NCI-H524 (cell line): ENCODE measurements around the gene IFNA1.
"Not testable (repeated sequence)": the region's sequence is repeated elsewhere in the genome, so short reads cannot be mapped to it uniquely, and the experiment has no call there.

Experiments used
- DNase-seq, 2 experiments: peaks; one replicate each; lab custom pipeline; 2025; lab: John Stamatoyannopoulos, UW

The IFNA1 gene

DNA sequence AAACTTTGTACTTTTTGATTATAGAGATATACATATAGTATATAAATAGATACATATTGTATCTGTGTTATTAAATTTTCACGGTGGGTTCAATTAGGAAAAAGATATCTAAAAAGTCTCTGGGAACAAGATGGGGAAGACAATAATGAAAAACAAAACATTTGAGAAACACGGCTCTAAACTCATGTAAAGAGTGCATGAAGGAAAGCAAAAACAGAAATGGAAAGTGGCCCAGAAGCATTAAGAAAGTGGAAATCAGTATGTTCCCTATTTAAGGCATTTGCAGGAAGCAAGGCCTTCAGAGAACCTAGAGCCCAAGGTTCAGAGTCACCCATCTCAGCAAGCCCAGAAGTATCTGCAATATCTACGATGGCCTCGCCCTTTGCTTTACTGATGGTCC lies at the start of gene IFNA1:
Gene IFNA1, plus strand, starts transcription at position 301 of the 400 bp plus-strand sequence. Its CDS starts 69 bp downstream, at position 370.
- no peak for DNase-seq

DNA sequence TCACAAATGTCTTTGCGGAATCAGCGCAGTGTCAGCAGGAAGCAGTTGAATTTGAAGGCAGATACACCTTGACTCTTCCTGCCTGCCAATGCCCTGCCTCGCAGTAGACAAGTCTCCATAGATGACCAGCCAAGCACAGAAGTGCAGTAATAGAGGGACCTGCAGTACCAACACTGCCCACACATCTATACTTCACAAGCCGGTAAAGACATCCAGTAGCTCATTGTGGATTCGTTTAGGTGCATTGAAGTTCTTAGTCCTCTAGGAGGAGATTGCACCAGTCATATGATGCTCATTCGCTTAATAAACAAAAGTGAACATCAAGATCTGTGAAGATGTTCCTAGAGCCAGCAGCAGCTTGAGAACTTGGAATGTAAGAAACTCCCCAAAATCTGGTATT lies 48.0 kb upstream of the IFNA1 start:
- no peak for DNase-seq

DNA sequence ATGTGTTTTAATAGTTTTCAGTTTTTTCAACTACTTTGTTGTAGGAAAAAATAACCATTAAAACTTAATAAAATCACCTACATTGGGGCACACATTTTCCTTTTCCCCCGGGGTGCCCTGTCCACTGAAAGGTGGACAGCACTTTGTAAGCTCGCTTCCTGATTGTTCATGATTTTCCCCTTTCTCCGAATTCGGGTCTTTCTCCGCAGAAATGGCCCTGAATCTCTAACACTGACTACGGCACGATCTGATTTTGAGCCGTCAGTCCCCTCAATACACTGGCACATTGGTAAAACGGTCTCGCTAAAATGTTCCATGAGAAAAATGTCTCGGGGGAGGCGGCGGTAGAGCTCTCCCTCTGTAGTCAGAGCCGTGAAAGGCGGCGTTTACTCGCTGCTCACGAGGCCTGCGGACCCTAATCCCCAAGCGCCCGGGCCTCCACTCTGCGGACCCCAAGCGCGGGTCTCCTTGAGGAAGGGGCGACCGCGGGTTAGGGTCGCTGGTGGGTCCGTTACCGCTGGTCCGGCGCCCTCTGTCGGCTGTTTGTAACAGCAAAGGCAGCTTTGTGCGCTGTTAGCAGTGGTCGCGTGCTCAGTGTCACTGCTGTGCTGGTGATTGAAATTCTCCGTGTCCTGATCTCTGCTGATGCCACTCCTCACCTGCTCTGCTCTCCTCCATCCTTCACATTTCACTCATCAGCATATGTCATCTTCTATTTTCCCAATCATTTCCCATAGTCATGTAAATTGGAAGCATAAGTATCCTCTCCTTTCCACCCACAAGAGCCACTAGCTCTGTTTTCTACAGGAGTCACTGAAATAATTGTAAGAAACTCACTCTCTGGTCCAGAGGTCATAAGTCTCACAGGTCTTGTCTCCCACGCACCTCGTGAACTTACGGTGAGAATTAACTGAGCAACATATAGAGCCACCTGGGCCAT lies 44.2 kb upstream of the IFNA1 start:
- DNase-seq = peak; percentile 68 to 71

DNA sequence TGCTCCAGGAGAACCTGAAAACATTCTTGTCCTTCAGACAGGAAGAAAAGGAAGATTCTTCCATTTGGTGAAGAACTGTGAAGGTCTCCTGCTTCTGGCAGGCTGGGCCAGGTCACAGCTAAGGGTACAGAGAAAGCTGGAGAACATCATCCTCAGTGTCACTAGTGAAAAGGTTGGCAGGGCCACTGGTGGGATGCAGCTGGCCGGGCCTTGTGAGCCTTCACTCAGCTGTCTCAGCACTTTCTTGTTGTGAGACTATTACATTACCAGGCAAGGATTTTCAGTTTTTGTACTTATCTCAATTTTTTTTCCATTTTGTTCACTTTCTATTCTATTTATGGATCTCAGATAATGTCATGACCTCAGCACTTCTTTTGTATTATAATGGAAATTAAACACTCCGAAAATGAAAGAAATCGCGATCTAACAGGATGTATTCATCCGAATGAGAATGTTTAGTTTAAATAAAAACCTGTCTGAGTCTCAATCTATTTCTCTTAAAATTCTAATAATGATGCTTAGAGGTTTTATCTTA lies 41.2 kb upstream of the IFNA1 start:
- DNase-seq = no peak

DNA sequence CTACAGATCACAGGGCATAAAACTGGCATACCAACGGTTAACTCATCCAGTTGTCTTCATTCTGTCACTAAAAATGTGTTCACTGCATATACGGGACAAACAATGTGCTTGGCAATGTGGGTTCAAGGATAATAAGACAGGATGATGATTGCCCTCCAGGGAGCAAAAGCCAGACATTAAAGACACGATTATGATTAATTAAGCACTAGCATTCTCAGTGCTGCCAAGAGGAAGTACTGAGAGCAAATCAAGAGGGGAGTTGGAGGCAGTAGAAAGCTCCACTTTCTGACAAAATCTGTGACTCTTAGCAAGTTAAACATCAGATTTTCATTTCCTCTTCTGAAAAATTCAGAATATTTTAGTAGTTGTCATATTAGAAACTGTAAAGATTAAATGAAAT lies 40.3 kb upstream of the IFNA1 start:
- DNase-seq = no peak

DNA sequence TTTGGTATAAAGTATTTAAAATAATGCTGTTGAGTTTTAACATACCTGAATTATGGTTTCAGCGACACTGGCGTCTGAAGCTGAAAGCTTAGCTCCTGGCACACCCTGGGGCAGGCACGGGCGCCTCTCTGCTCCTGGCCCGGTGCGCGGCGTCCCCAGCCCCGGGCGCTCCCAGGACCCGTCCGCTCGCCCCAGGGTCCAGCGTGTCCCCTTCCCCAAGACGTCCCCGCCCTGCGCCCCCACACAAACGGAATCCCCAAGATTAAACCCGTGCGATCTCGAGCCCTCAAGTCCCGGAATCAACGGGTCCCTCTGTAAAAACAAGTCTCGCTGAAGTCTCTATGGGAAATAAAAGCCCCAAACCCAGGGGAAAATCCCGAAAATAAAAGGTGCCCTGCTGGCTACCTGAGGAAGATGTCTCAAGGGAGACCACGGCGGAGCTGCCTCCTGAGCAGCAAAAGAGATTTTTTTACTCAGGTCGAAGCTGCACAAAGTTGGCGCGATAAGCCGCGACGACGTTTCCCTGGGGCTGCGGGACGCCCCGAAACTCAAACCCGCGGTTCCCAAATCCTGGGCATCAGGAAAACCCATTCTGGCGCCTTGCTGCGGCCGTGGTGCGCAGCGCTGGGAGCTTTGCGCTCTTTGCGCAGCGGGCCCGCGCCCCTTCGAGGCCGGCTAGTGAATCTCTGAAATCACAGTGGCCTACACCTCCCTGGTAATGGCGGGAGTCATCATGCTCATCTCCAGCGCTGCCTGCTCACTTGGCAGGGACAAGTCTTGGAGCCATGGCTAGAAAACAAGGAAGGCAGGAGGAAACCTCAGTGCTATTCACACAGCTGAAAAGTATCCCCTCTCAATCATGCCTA lies 37.6 kb upstream of the IFNA1 start:
- no peak for DNase-seq

DNA sequence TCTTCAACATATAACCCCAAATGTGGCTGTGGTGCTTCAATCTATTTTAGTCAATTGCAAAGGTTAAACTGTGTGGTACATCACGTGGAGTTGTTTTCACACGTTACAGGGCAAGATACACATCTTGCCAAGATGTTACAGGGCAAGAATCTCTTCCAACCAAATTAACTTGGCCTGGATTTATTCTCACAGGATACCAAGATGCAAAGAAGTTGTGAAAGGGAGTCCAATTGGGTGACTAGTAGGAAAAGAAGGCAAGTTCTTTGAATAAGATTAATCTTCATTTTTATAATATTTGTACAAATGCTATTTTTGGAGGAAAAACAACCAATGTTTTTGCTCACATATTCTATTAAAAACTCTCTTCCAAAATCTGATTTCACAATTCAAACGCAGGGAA lies 36.1 kb upstream of the IFNA1 start:
- DNase-seq = no peak

DNA sequence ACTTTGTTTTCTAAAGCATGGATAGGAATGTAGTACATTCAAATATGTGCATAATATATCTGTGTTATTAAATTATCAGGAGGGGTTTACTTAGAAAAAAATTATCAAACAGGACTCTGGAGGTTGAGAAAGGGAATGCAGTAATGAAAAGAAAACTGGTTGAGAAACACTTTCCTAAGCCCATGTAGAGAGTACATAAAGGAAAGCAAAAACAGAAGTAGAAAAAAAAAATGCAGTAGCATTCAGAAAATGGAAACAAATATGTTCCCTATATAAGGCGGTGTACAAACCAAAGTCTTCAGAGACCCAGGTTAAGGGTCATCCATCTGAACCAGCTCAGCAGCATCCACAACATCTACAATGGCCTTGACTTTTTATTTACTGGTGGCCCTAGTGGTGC lies 31.4 kb upstream of the IFNA1 start, which contains the start of gene IFNA8:
Gene IFNA8, plus strand, starts transcription at position 301 of the 400 bp plus-strand sequence. Its CDS starts 60 bp downstream, at position 361.
- DNase-seq = no peak

DNA sequence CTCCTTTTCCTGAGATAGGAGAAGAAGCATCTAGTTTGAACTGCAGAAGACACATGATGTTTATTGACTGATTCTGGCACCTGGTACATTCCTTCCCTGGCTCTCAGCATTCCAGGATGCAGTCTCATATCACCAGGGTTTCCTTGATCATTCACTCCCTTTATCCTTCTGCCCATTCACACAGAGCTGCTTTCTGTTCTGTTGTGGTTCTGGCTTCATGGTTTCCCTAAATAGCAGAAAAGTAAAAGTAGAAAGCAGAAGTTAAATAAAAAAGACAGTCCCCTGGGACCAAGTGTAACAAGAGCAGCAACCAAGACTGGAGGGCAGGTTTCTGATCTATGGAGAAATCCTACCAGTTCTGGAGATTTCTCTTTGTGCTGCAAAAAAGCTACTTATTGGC lies 28.1 kb upstream of the IFNA1 start:
- no peak for DNase-seq

DNA sequence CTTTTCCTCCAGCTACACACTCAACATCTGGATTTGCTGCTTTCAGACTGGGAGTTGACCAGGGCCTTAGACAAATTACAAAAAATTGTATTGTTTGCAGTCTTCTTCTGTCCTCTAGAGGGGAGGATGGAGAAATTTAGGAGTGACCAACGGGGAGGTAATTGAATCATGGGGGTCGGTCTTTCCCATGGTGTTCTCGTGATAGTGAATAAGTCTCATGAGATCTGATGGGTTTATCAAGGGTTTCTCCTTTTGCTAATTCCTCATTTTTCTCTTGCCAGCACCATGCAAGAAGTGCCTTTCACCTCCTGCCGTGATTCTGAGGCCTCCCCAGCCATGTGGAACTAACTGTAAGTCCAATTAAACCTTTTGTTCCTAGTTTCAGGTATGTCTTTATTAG lies 27.1 kb upstream of the IFNA1 start:
- DNase-seq = no peak

DNA sequence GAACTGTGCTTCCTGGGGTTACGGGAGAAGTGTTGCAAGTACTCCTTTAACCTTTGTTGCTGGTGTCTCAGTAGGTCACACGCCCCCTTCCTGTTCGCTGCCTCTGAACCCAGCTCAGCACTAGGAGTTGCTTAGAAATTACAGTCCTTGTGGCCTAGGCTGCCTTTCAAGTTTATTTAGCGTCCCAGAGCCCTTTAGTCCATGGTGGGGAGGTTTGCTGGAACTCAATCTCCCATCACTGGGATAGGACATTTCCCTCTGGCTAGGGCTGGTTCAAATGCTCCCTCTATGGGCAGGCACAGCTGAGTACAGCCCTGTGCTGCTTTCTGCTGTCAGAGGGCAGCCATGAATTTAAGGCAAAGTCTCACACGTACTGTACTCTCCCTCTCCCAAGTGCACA lies 26.6 kb upstream of the IFNA1 start:
- no peak for DNase-seq

DNA sequence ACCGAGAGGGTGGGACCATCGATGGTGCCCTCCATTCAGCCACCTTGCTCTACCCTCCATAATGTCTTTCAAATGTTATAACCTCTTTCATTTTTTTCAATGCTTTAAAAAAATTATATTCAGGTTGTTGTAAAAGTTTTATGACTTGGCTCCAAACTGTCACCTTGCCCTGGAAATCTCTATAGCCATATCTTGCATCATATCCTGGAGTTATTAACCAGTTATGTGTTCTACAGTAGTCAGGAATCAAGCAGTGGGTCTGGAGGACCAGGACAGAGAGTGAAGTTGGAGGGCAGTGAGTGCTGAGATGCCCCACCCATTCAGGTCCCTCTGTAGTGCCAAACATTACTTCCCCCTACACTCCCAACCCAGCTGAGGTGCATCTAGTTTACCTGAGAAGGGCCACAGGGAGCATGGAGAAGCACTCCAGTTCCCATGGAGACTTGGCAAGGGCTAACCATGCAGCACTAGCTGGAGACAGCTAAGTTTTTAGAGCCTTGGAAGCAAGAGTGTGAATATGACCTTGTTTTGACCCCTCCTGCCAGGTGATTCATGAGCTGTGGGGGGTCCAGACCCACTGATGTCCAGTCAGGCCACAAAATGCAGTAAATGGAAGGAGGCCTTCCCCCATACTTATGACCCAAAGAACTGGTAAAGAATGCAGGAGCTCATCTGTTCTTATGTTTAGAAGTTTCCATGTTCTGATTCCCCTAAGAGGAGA lies 25.9 kb upstream of the IFNA1 start:
- no peak for DNase-seq

DNA sequence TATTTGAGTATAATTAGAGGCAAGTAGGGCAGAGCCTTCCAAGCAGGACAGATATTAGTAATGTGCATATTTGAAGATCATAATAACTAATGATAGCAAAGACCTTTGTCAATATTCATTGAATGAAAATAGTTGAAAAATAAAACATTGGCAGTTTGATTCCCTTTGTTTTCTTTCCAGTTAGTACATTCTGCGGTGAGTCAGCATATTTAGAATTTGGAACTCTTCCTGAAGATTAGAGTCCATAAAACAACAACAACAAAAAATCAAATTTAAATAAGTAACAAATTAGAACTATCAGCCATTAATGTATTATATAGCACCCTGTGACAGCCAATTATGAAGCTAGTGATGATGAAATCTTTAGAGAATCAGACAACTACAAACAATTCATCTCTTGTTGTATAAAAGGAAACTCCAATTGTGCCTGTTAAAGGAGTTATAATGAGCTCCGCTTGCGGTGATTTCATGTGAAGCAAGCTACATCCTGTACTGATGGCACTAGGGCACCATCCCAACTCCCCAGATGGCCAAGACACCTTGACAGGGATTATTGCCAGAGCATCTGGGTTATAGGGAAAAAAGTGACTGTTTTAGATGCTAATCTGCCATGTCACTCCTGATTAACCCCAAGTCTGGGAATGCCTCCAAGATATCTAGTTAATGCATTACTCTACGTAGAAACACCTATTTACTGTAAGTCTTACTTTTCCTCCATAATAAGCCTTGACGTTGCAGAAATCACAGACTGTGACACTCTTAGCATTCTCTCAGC lies 24.6 kb upstream of the IFNA1 start:
- DNase-seq = peak; percentile 95 to 97

DNA sequence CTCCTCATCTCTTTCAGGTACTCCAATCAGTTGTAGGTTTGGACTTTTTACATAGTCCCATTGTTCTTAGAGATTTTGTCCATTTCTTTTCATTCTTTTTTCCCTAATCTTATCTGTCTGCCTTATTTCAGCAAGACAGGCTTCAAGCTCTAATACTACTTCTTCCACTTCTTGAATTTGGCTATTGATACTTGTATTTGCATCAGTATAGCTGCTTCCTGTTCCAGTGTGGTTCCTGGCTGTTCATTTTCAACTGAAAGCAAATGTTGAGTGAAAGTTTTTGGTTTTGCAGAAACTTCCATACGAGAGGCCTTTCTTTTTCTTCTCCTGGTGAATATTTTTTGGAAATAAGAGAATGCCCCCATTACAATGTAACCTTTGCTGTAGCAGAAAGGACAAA lies 12.0 kb upstream of the IFNA1 start:
- DNase-seq = no peak

DNA sequence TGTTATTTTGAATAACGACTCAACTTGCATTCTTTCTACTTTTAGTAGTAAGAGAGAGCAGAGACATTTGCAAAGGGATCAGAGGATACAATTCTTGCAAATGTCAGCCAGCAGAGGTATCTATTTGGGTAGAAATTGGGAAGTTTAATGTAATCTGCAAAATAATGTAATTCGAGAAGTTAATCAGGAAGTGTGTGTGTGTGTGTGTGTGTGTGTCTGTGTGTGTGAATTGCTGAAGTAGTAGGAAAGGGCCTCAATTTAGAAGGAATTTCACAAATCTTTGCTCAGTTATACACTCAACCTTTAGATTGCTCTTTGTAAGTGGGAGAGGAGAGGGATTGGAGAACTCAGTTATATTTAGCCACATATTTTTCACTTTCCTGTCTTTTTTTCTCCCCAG lies 11.0 kb upstream of the IFNA1 start:
- no peak for DNase-seq

DNA sequence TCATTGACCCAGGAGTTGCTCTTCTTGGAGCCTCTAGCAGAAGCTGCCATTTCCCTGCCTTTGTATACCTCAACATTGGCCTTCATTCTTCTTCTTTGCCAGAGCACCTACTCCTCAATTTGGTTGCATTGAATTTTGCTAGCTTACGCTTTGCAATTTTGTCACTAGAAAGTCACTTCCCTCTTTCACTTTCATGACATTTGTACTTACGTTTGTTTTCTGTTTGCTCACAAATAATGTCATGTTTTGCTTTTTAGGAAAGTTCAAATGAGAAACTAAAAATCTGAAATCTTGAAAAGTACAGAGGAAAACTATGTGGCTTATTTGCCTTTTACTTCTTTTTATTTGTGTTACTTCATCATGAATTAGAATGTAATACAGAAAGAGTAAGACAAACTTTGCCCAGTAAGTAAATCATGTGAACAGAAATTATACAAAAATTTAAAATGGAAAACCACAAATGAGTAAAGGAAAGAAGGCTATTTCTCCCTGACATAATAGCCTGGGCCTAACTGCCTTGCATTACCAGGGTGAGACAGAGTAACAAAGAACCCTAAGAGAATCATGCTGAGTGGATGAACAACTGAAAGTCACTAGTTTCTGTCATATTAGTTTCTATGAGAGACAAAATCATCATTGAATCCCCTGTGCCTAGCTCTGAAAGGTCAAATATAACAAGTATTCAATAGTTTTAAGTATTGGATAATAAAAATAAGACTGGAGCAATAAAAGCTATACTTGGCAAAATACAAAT lies 7.4 kb upstream of the IFNA1 start:
- DNase-seq = no peak

DNA sequence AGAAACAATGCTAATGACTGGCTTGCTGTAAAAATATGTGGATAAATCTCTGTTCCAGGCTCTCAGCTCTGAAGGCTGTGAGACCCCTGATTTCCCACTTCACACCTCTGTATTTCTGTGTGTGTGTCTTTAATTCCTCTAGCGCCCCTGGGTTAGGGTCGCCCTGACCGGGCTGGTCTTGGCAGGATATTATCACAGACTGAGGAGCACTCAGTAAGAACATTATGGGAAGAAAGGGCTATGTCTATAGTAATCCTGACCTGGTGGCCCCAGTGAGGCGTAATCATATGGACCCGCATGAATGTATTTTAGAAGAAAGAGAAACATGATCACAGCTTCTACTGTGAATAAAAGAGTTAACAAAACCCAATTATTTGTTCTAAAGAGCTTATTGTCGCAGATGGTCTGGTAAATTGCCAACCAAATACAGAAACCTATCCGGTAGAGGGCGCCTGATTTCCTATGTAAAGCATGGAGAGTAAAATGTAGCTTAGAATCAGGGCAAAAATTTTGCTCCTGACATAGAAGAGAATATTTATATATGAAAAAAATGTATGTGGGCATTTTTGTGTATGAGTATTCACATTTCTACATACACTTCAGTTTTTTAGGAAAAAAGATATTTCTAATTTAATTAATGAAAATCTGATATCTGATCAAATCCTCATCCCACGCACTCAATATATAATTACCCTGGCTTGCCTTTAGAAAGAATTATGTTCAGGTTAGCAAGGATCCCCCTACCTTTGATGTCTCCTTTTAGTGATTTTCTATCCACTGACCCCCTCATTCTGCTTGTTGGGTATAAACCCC lies 5.8 kb upstream of the IFNA1 start:
- peak; percentile 55 to 76 for DNase-seq

DNA sequence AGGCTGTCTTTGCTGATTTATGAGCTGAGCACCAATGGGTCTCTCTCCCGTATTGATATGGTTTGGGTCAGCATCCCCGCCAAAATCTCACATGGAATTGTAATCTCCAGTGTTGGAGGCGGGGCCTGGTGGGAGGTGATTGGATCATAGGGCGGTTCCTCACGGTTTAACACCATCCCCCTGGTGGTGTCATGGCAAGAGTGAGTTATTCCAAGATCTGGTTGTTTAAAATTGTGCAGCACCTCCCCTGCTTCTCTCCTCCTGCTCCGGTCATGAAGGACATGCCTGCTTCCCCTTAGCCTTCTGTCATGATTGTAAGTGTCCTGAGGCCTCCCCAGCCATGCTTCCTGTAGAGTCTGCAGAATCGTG lies 5.2 kb upstream of the IFNA1 start:
- DNase-seq = not testable (repeated sequence)

DNA sequence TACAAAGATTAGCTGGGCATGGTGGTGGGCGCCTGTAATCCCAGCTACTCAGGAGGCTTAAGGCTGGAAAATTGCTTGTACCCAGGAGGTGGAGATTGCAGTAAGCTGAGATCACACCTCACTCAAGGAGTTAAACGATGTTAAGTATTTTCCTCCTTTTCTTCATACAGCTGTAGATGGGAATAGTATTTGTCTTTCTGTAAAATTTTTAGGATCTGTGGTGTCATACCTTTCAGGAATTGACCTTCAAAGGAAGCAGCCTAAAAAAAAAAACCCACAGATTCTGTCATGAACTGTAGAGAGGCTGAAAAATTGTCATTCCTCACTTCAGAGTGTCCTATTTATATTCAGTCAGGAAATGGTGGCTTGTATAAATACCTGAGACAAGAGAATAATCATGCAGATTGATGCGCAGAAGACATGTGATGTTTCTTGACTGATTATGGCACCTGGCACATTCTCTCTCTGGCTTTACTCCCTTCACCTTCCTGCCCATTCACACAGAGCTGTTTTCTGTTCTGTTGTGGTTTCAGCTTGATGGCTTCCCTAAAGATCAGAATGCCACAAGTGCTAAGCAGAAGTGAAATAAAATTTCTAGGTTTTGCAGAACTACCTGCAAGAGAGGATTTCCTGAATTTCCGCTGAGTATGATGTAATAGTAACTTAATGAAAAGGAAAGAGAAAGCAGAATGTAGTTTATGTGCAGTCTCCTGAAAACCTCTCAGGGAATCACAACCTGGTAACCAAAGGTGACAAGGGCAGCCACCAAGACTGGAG lies 3.8 kb downstream of the IFNA1 start:
- DNase-seq = no peak
